ENCODE measurements around the gene STXBP6. TPM values are rescaled to one million over a fixed set of nuclear protein-coding genes. Genes with fewer than 3 reads are reported as not detected.

The STXBP6 gene
- total and polyA plus RNA-seq, 2 experiments from 2014 or later: 19.7 to 29.0 TPM

- Mint-ChIP-seq H3K27ac (no peak overlapping the region), H3K27me3 (ENCODE audit: insufficient read depth, low read depth, poor library complexity) (peaks cover 5% of the 10 kb centered on the region), H3K9me3 (no peaks in the 10 kb centered on the region), H3K4me1 (peaks cover 31% of the 10 kb centered on the region), H3K4me3 (no peak overlapping the region), H3K36me3 (ENCODE audit: low read depth) (no peaks in the 10 kb centered on the region)
- no peak for TF ChIP-seq REST (IDR thresholded peaks at IDR 0.05; ENCODE audit: unreplicated experiment)
- TF ChIP-seq EZH2phosphoT487 (IDR thresholded peaks at IDR 0.05; ENCODE audit: unreplicated experiment): no peak
- TF ChIP-seq ZNF462 (CRISPR knock-in tag; IDR thresholded peaks at IDR 0.05): no peak
- TF ChIP-seq NANOG (IDR thresholded peaks at IDR 0.05; ENCODE audit: borderline replicate concordance): no peak
- TF ChIP-seq CTCF (conservative IDR thresholded peaks at IDR 0.05; ENCODE audit: low read depth in 2 of 2): no peak
- TF ChIP-seq JUNB (IDR thresholded peaks at IDR 0.05; ENCODE audit: unreplicated experiment): no peak
- no peak for TF ChIP-seq CREB1 (CRISPR knock-in tag; IDR thresholded peaks at IDR 0.05; ENCODE audit: low read depth)
- no peak for TF ChIP-seq POLR2AphosphoS5 (IDR thresholded peaks at IDR 0.05; ENCODE audit: low read depth)
- TF ChIP-seq EZH2 (IDR thresholded peaks at IDR 0.05; ENCODE audit: low read depth, unreplicated experiment): no peak
- H3K4me3 ChIP-seq: no peak overlapping the region
- no peaks in the 10 kb centered on the region for H4K20me1 ChIP-seq (replicated peaks; ENCODE audit: insufficient read depth)
- H3K27ac ChIP-seq (ENCODE audit: low read depth): no peak overlapping the region
- no peak overlapping the region for H2AFZ ChIP-seq
- H3K36me3 ChIP-seq (ENCODE audit: insufficient read depth): no peaks in the 10 kb centered on the region
- H3K27me3 ChIP-seq (ENCODE audit: insufficient read depth): no peaks in the 10 kb centered on the region
- H3K79me2 ChIP-seq (replicated peaks; ENCODE audit: insufficient read depth): peaks cover 3% of the 10 kb centered on the region; the same call in 1 of the 2 replicates
- ATAC-seq (no peak), DNase-seq (ENCODE audit: low spot score) (peak; percentile 16)
- no peak overlapping the region for H3K4me2 ChIP-seq
- peaks cover 18% of the 10 kb centered on the region for H3K4me1 ChIP-seq (ENCODE audit: insufficient read depth)
- H3K9me2 ChIP-seq (ENCODE audit: insufficient read depth): no peaks in the 10 kb centered on the region
- no peaks in the 10 kb centered on the region for H3F3A ChIP-seq (replicated peaks; ENCODE audit: low read depth)
Measured at GRCh38 chr14:24938593-24938992, 111.4 kb downstream of the STXBP6 start.

Data from GM23338 (cell line).